A673 (cell line): ENCODE results near the gene LRRFIP1. TPM values are rescaled to one million over a fixed set of nuclear protein-coding genes. Genes with fewer than 3 reads are reported as not detected.
"Not testable (repeated sequence)": the region's sequence is repeated elsewhere in the genome, so short reads cannot be mapped to it uniquely, and the experiment has no call there.

Source experiments
- BruUV-seq: library from RNA; stranded (reverse); fragments of 400-500 nt; replicated peaks from 2 replicates; lab custom pipeline; 2021; lab: Mats Ljungman, UMichigan
- CTCF ChIA-PET: fragments of 300-600 bp; sonication (Branson Sonifier 250); formaldehyde crosslinking; loops from one replicate; lab custom pipeline; 2022; ENCODE audit warnings: antibody characterized with exemption; lab: Charles Lee
- POLR2A ChIA-PET: fragments of 300-600 bp; sonication (Branson Sonifier 250); formaldehyde crosslinking; loops from one replicate; lab custom pipeline; 2022; ENCODE audit warnings: antibody characterized with exemption; ENCODE audit not compliant: low non-redundant PET; lab: Charles Lee
- DNase-seq: peaks from one replicate; pipeline ENCODE4 v3.0.0-alpha.2; 2015; ENCODE audit warnings: low spot score
- H3K27ac ChIP-seq: fragments of 200-600 bp; sonication (generic); 2 replicates; pipeline ENCODE4 v1.5.1; 2016; ENCODE audit warnings: mixed run types, low read depth, mild to moderate bottlenecking, mixed read lengths, antibody characterized with exemption, low read length; ENCODE audit not compliant: poor library complexity, severe bottlenecking
- H3K27me3 ChIP-seq: fragments of 200-600 bp; sonication (generic); replicated peaks from 2 replicates; pipeline ENCODE4 v1.6.1; 2017; ENCODE audit warnings: mixed run types, low read depth, mild to moderate bottlenecking, mixed read lengths, antibody characterized with exemption, low read length; ENCODE audit not compliant: insufficient read depth, poor library complexity
- H3K36me3 ChIP-seq: fragments of 200-600 bp; sonication (generic); 2 replicates; pipeline ENCODE4 v1.6.1; 2016; ENCODE audit warnings: mixed run types, mild to moderate bottlenecking, mixed read lengths, antibody characterized with exemption, low read length; ENCODE audit not compliant: insufficient read depth, poor library complexity, severe bottlenecking
- H3K4me1 ChIP-seq: fragments of 200-600 bp; sonication (generic); 2 replicates; pipeline ENCODE4 v1.6.1; 2017; ENCODE audit warnings: mixed run types, mild to moderate bottlenecking, mixed read lengths, antibody characterized with exemption, low read length; ENCODE audit not compliant: insufficient read depth, poor library complexity, severe bottlenecking
- H3K4me3 ChIP-seq: fragments of 200-600 bp; sonication (generic); 2 replicates; pipeline ENCODE4 v1.5.1; 2016; ENCODE audit warnings: low read depth, mixed run types, mild to moderate bottlenecking, mixed read lengths, low read length; ENCODE audit not compliant: poor library complexity, severe bottlenecking
- H3K9me3 ChIP-seq: fragments of 200-600 bp; sonication (generic); 2 replicates; pipeline ENCODE4 v1.6.1; 2016; ENCODE audit warnings: mixed run types, low read depth, mild to moderate bottlenecking, mixed read lengths, antibody characterized with exemption, low read length; ENCODE audit not compliant: poor library complexity, severe bottlenecking
- CTCF ChIP-seq: fragments of 300-800, 200-600 bp; sonication (generic); conservative IDR thresholded peaks from 2 replicates; pipeline ENCODE4 v1.5.1; 2017; ENCODE audit warnings: low read depth, mild to moderate bottlenecking, antibody characterized with exemption, low read length, moderate library complexity, mixed read lengths
- EZH2 ChIP-seq: fragments of 200-600 bp; sonication (generic); IDR thresholded peaks from 2 replicates; pipeline ENCODE4 v1.6.1; 2017; ENCODE audit warnings: borderline replicate concordance, low read depth, mild to moderate bottlenecking, mixed read lengths, antibody characterized with exemption, low read length; ENCODE audit not compliant: poor library complexity, severe bottlenecking
- intact Hi-C: fragments of 100-400 bp; cut with micrococcal nuclease; formaldehyde crosslinking; loops from one replicate; pipeline ENCODE4 v1.10.0; 2022; ENCODE audit not compliant: unreplicated experiment
- total RNA-seq: library from RNA; stranded (reverse); gene quantifications from 2 replicates; pipeline ENCODE4 v1.2.3, GENCODE V29; 2021

The LRRFIP1 gene
- total RNA-seq, 1 experiment from 2014 or later = 69.3 TPM

DNA sequence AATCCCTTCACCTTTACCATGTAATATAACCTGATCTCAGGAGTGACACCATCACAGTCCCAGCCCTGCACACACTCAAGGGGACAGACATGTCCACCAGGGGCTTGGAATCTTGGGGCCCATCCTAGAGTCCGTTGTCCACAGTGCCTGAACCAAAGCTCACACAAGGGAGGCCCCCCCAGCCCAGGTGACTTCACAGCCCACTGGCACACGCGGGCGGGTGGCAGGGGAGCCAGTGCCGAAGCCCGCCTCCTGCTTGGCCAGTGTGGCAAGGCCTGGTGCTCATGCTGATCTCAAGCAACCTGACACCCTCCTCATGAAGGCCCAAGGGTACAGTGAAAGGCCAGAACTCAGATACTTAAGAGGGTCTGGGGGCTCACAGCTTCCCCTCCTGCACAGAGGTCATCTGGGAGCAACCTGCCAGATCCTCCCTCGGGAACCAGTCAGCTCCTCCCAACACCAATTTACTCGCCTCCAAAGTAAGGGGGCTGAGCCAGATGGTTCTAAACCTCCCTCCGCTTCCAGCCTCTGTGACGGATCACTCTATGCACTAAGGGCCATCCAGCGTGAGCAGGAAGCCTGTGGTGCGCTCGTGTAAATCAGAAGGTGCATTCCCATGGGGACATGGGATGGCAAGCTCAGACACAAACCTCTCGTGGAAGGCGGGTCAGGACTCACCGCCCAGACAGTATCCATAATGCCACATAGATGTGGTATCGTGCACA is 33.6 kb upstream of the LRRFIP1 start:
- Histone ChIP-seq H3K4me1 (peaks cover 14% of the 10 kb centered on the region), H3K36me3 (no peaks in the 10 kb centered on the region), H3K9me3 (no peaks in the 10 kb centered on the region), H3K27me3 (no peaks in the 10 kb centered on the region), H3K4me3 (no peak overlapping the region), H3K27ac (no peak overlapping the region)
- no peak for TF ChIP-seq EZH2
- no peak for TF ChIP-seq CTCF
- POLR2A ChIA-PET = interaction anchor here (0.5 kb wide), 1 partner anchor 196 kb away, joined by 4 read pairs; no protein-coding TSS in a partner anchor
- intact Hi-C loops = no loop called here
- CTCF ChIA-PET = no interaction called here
- DNase-seq = no peak
- no TSS peak for BruUV-seq

DNA sequence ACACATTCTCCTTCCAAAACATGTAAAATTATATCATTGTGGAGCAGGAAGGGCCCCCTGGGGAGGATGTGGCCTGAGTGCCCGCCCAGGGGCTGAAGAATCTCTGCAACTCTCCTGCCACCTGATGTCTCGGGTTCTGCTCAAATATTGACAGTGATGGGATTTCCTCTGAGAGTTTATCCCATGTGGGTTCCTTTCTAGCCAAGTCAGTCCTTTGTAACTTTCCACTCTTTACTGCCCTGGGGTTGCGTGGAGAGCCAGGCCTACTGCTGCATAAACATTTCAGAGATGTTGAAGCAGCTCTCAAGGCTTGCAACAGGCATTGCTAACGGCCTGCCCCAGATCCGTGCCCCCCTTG is 32.9 kb upstream of the LRRFIP1 start:
- ChIA-PET CTCF (no interaction called here), POLR2A (interaction anchor here (0.5 kb wide), 1 partner anchor 195 kb away, joined by 4 read pairs; no protein-coding TSS in a partner anchor)
- H3K4me3 ChIP-seq = no peak overlapping the region
- TF ChIP-seq CTCF (no peak), EZH2 (no peak)
- intact Hi-C loops = no loop called here
- H3K27ac ChIP-seq = no peak overlapping the region
- DNase-seq = peak; percentile 33
- no peaks in the 10 kb centered on the region for H3K36me3 ChIP-seq
- H3K4me1 ChIP-seq = peaks cover 14% of the 10 kb centered on the region
- H3K27me3 ChIP-seq = no peaks in the 10 kb centered on the region
- BruUV-seq = no TSS peak
- H3K9me3 ChIP-seq = no peaks in the 10 kb centered on the region

- DNase-seq, BruUV-seq, H3K4me3 ChIP-seq, H3K36me3 ChIP-seq, H3K27ac ChIP-seq, intact Hi-C loops, POLR2A ChIA-PET, H3K9me3 ChIP-seq, CTCF ChIA-PET, H3K27me3 ChIP-seq: not testable (repeated sequence)
- H3K4me1 ChIP-seq = peaks cover 23% of the 10 kb centered on the region
Measured at GRCh38 chr2:237595829-237596519, 31.4 kb upstream of the LRRFIP1 start.
